Activated CD4-positive, alpha-beta memory T cell treated with anti-CD3 and anti-CD28 coated beads for 36 hours (primary cell): ENCODE results near the gene NBAS. TPM values are rescaled to one million over a fixed set of nuclear protein-coding genes. Genes with fewer than 3 reads are reported as not detected.

ENCODE experiments used
- CTCF ChIA-PET: fragments of 350-600 bp; sonication (Branson Sonifier 250); formaldehyde crosslinking; loops from one replicate; lab custom pipeline; 2021; ENCODE audit warnings: antibody characterized with exemption, inconsistent platforms; lab: Charles Lee
- POLR2A ChIA-PET: fragments of 350-600 bp; sonication (Branson Sonifier 250); formaldehyde crosslinking; loops from one replicate; lab custom pipeline; 2021; ENCODE audit warnings: antibody characterized with exemption; lab: Charles Lee
- DNase-seq: peaks from one replicate; pipeline ENCODE4 v3.0.0-alpha.2; 2020
- H3K27ac Mint-ChIP-seq: one replicate; pipeline ENCODE4 v1.8.0; 2021; ENCODE audit warnings: mixed read lengths
- H3K27me3 Mint-ChIP-seq: one replicate; pipeline ENCODE4 v1.8.0; 2021; ENCODE audit warnings: mixed read lengths
- H3K36me3 Mint-ChIP-seq: one replicate; pipeline ENCODE4 v1.8.0; 2021; ENCODE audit warnings: mixed read lengths
- H3K4me1 Mint-ChIP-seq: one replicate; pipeline ENCODE4 v1.8.0; 2021; ENCODE audit warnings: low read depth, mixed read lengths
- H3K4me3 Mint-ChIP-seq: one replicate; pipeline ENCODE4 v1.8.0; 2021; ENCODE audit warnings: mild to moderate bottlenecking, mixed read lengths
- H3K9me3 Mint-ChIP-seq: one replicate; pipeline ENCODE4 v1.8.0; 2021; ENCODE audit warnings: mixed read lengths
- intact Hi-C: fragments of 100-400 bp; cut with micrococcal nuclease; formaldehyde crosslinking; loops from one replicate; pipeline ENCODE4 v1.15.1; 2023
- total RNA-seq, 2 experiments: library from RNA; stranded (reverse); gene quantifications; one replicate each; pipeline ENCODE4 v1.2.3, GENCODE V29; 2021

NBAS gene
- total RNA-seq, 2 experiments from 2014 or later: 40.1 to 44.0 TPM

DNA sequence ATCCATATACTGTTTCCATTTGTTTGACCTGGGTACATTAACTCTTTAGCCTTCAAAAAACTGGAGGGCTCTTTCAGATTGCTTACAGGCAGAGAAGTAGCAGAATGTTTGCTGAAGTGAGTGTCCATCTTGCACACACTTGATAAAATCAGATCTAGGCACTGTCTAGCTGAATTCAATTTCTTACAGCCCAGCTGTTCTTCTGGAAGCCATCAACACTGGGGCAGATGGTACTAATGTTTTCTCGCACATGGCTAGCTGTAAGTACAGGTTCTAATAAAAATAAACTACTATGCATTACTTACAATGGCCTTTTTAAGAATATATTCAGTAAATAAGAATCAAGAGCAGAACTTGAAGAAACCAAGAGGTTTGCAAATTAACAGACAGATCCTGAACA lies 175.9 kb downstream of the NBAS start:
- Mint-ChIP-seq H3K36me3 (peaks cover 37% of the 10 kb centered on the region), H3K9me3 (no peaks in the 10 kb centered on the region), H3K4me1 (no peaks in the 10 kb centered on the region), H3K4me3 (no peak overlapping the region), H3K27ac (no peak overlapping the region), H3K27me3 (no peaks in the 10 kb centered on the region)
- DNase-seq: no peak
- POLR2A ChIA-PET: no interaction called here
- CTCF ChIA-PET: no interaction called here
- intact Hi-C loops: no loop called here

DNA sequence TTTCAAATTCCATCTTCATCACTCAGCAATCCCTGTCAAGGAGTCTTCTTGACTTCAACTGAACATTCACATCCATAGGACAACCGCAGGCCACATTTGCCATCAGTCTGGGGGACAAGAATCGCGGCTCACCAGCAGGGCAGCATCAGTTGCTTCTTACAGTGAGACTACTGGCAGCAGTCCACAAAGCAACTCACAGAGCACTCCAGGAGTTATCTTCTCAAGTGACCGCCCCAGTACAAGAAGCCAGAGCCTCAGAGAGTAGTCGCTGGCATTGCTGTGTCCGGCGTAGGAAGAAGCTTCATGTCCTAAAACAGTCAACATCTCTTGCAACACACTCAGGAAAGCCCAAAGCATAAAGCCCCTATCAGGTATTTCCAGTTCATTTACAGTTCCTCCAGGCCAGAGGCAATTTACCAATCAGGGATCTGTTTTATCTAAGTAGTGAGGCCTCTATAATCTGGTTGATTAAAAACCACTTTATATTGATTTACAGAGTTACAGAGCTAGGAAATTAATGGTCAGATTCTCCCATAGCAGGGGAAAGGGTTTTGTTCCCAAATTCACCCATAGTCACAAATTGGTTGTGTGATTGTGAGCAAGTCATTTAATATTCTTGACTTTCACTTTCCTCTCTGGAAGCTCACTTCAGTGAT lies 177.3 kb downstream of the NBAS start:
- H3K27ac Mint-ChIP-seq: no peak overlapping the region
- CTCF ChIA-PET: interaction anchor here (0.8 kb wide), 1 partner anchor 192 kb away, joined by 3 read pairs; no protein-coding TSS in a partner anchor
- no peak for DNase-seq
- H3K4me3 Mint-ChIP-seq: no peak overlapping the region
- POLR2A ChIA-PET: no interaction called here
- H3K27me3 Mint-ChIP-seq: no peaks in the 10 kb centered on the region
- intact Hi-C loops: no loop called here
- H3K36me3 Mint-ChIP-seq: peaks cover 34% of the 10 kb centered on the region
- H3K4me1 Mint-ChIP-seq: peaks cover 5% of the 10 kb centered on the region
- H3K9me3 Mint-ChIP-seq: no peaks in the 10 kb centered on the region

DNA sequence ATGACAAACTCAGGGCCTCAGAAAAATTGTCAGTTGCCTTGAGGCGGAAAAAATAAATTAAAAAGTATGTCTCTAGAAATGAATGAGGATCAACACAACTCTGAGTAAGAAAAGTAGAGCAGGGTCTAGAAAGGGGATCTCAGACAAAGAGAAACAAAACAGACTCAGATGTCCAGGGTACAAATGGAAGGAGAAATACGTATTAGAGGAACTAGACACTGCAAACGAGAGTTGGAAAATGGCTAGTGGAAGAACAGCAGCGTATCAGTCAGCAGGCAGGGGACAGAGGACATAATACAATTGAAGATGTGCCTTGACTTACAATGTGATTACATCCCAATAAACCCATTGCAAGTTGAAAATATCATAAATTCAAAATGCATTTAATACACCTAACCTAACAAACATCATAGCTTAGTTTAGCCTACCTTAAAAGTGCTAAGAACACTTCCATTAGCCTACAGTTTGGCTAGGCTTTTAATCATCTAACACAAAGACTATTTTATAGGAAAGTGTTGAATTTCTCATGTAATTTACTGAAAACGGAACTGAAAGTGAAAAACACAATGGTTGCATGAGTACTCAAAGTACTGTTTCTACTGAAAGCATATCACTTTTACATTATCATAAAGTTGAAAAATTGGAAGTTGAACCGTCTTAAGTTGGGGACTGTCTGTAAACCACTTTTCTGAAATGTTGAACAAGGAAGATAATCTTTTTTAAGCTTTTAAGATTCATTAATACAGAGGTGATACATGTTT lies 182.8 kb downstream of the NBAS start:
- Mint-ChIP-seq H3K27me3 (no peaks in the 10 kb centered on the region), H3K27ac (no peak overlapping the region), H3K4me1 (peaks cover 14% of the 10 kb centered on the region), H3K4me3 (no peak overlapping the region), H3K9me3 (no peaks in the 10 kb centered on the region), H3K36me3 (peaks cover 42% of the 10 kb centered on the region)
- ChIA-PET POLR2A (no interaction called here), CTCF (no interaction called here)
- no peak for DNase-seq
- intact Hi-C loops: loop anchor here (1.0 to 10.0 kb wide), 2 partner anchors 186 to 201 kb away; partner anchors contain the start of gene NBAS

DNA sequence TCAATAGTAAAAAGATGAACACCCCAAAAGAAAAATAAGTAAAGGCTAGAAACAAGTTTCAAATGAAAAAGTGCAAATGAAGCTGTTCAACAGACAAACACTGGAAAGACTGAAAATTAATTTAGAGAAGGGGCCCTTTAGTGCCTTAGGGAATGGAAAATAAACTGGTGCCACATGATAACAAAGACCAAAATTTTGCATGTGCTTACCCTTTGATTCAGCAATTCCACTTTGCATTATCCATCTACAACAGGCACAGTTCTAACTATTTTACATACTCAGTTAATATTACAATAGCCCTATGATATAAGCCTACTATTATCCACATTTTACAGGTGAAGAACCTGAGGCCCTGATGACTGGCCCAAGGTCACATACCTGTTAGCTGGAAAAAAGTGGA lies 183.9 kb downstream of the NBAS start:
- Mint-ChIP-seq H3K27me3 (no peaks in the 10 kb centered on the region), H3K9me3 (no peaks in the 10 kb centered on the region), H3K36me3 (peaks cover 37% of the 10 kb centered on the region), H3K4me1 (peaks cover 14% of the 10 kb centered on the region), H3K27ac (no peak overlapping the region), H3K4me3 (no peak overlapping the region)
- DNase-seq: no peak
- intact Hi-C loops: loop anchor here (10.0 kb wide), 1 partner anchor 188 kb away; the partner anchor contains the start of gene NBAS
- CTCF ChIA-PET: no interaction called here
- POLR2A ChIA-PET: no interaction called here

DNA sequence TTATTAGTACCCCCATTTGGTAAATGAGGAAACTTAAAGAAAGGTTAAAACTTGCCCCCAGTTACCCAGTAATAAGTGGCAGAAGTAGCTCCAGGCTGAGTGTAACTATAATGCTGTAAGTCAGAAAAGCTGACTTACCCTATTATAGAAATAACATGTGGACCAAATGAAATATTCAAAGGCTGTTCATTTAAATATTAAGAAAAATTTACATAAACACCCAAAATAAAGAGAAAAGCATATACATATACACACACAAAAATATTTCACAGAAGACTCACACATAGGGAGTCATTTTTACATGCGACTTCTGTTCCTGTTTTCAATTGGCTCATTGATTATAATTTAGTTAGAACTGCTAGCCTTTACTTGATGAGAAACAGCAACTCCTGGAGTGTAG lies 189.1 kb downstream of the NBAS start:
- Mint-ChIP-seq H3K4me3 (no peak overlapping the region), H3K36me3 (peaks cover 29% of the 10 kb centered on the region), H3K27me3 (no peaks in the 10 kb centered on the region), H3K4me1 (peaks cover under 1% of the 10 kb centered on the region), H3K27ac (no peak overlapping the region), H3K9me3 (no peaks in the 10 kb centered on the region)
- DNase-seq: no peak
- intact Hi-C loops: loop anchor here (10.0 kb wide), 1 partner anchor 193 kb away; the partner anchor contains the start of gene NBAS
- ChIA-PET CTCF (no interaction called here), POLR2A (no interaction called here)

DNA sequence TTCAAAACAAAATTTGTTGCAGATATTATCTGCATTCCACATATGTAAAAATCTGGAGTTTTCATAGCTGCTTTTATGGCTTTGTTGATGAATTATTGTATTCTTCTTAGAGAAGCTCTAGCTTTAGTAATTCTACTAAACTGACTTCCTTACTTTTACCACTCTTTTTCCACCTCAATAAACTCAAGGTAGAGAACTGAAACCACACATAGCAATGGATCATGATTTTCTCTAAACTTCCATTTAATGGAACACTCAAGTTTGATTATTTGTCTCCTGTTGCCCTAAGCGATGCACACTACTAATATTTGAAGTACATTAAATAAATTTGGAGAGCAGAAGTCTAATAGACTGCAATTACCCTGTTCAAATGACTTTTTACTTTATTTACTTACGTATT lies 192.0 kb downstream of the NBAS start:
- DNase-seq: no peak
- Mint-ChIP-seq H3K9me3 (no peaks in the 10 kb centered on the region), H3K4me3 (no peak overlapping the region), H3K4me1 (peaks cover 6% of the 10 kb centered on the region), H3K27ac (no peak overlapping the region), H3K36me3 (peaks cover 34% of the 10 kb centered on the region), H3K27me3 (no peaks in the 10 kb centered on the region)
- ChIA-PET CTCF (interaction anchor here (0.8 kb wide), 1 partner anchor 208 kb away, joined by 3 read pairs; no protein-coding TSS in a partner anchor), POLR2A (no interaction called here)
- intact Hi-C loops: no loop called here

DNA sequence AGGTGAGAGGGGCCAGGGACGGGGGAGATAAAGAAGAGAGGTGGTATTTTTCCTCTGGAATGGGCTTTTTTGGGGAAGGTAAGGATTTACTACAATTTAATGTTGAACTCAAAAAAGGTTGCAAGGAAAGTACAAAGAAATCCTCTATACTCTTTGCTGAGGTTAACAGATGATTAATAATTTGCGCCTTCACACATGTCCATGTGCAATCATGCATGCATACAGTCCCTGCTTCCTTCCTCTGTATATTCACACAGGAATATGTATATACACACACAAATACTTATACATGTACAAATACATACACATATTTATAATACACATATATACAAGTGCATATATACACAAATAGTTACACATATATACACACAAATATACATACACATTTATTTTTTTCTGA lies 193.4 kb downstream of the NBAS start:
- peaks cover 10% of the 10 kb centered on the region for H3K4me1 Mint-ChIP-seq
- H3K27ac Mint-ChIP-seq: no peak overlapping the region
- no peaks in the 10 kb centered on the region for H3K9me3 Mint-ChIP-seq
- ChIA-PET CTCF (no interaction called here), POLR2A (no interaction called here)
- peaks cover 29% of the 10 kb centered on the region for H3K36me3 Mint-ChIP-seq
- H3K4me3 Mint-ChIP-seq: no peak overlapping the region
- no peaks in the 10 kb centered on the region for H3K27me3 Mint-ChIP-seq
- intact Hi-C loops: no loop called here
- no peak for DNase-seq

DNA sequence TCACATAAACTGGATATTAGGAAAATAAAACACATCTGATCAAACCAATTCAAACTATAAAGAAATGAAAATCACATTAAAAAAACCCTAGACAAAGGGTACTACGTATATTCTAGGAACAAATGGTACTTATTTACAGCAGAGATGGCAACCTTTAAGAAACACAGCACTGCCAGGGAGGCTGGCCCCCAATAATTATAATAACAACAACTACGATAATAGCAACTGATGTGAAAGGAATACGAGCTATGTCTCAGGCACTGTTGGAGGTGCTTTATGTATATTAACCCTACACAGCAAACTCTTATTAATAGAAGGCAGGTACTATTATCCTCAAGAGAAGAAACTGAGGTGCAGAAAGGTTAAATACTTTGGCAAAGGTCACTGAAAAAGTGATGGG lies 193.9 kb downstream of the NBAS start:
- Mint-ChIP-seq H3K4me3 (no peak overlapping the region), H3K4me1 (peaks cover 10% of the 10 kb centered on the region), H3K27me3 (no peaks in the 10 kb centered on the region), H3K9me3 (no peaks in the 10 kb centered on the region), H3K27ac (no peak overlapping the region), H3K36me3 (peaks cover 26% of the 10 kb centered on the region)
- CTCF ChIA-PET: no interaction called here
- POLR2A ChIA-PET: no interaction called here
- intact Hi-C loops: no loop called here
- DNase-seq: no peak

DNA sequence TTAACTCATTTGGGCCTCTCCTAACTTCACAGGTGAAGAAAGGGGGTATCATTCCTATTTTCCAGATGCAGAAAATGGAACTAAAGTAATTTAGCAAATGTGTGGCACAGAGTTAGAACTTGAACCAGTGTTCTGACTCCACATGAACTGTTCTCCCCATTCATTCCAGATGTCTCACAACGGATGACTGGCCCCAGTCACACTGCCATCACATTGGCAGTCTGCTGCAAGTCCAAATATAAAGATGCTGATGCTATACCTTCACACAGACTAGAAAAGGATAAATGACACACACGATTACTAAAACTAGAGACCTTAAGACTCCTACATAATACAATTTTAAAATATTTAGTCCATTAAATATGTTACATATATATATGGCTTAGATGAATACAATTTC lies 195.7 kb downstream of the NBAS start:
- no peaks in the 10 kb centered on the region for H3K27me3 Mint-ChIP-seq
- intact Hi-C loops: no loop called here
- POLR2A ChIA-PET: no interaction called here
- peaks cover 10% of the 10 kb centered on the region for H3K4me1 Mint-ChIP-seq
- CTCF ChIA-PET: interaction anchor here (0.6 kb wide), 1 partner anchor 206 kb away, joined by 3 read pairs; no protein-coding TSS in a partner anchor
- peaks cover 23% of the 10 kb centered on the region for H3K36me3 Mint-ChIP-seq
- no peaks in the 10 kb centered on the region for H3K9me3 Mint-ChIP-seq
- H3K27ac Mint-ChIP-seq: no peak overlapping the region
- no peak overlapping the region for H3K4me3 Mint-ChIP-seq
- no peak for DNase-seq

DNA sequence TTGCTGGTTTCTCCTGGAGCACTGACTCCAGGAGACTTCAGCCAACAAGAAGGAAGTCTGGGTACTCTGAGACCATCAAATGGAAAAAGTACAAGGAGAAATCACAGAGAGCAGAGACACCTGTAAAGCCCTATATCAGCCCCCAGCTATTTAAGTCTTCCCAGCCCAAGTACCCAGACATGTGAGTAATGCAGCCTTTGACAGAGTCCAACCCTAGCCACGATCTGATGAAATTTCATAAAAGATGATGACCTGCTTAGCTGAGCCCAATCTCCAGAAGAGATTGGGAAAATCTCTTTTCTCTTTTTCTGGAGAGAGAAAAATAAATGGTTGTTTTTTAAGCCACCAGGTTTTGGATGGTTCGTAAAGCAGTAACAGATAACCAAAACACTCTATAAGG lies 196.6 kb downstream of the NBAS start:
- ChIA-PET POLR2A (no interaction called here), CTCF (interaction anchor here (0.6 kb wide), 2 partner anchors 188 to 206 kb away, joined by 3 to 4 read pairs; no protein-coding TSS in a partner anchor)
- no peak for DNase-seq
- intact Hi-C loops: no loop called here
- H3K9me3 Mint-ChIP-seq: no peaks in the 10 kb centered on the region
- H3K27me3 Mint-ChIP-seq: no peaks in the 10 kb centered on the region
- no peak overlapping the region for H3K27ac Mint-ChIP-seq
- peaks cover 10% of the 10 kb centered on the region for H3K4me1 Mint-ChIP-seq
- no peak overlapping the region for H3K4me3 Mint-ChIP-seq
- H3K36me3 Mint-ChIP-seq: peaks cover 23% of the 10 kb centered on the region

DNA sequence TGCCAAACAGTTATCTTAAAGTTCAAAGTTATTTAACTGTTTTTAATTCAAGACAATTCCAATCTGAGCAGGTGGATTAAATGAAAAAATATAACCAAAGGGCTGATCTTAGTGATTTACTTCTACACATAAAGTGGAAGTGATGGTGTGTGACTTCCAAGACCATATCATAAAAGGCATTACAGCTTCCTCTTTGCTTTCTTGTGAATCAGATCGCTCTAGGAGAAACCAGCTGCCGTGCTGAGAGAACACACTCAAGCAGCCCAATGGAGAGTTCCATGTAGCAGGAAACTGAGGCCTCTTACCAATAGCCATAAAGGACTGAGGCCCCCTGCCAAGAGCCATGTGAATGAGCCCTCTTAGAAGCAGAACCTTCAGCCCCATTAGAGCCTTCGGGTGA lies 197.4 kb downstream of the NBAS start:
- no peaks in the 10 kb centered on the region for H3K27me3 Mint-ChIP-seq

DNA sequence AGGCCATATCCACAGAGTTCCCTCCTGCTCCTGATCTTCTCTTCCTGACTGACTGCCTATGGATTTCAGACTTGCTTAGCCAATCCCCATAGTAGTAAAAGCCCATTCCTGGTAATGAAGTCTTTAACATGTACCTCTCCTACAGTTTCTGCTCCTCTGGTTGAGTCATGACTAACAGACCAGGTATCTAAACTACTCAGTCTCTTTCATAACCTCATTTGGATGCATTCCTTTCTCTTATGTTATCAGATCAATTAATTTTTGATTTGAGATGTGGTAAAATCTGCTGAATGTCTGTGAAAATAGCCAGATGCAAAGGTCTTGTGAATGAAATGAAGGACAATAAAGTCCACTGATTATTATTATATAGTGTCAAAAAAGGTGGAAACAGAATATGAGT lies 198.0 kb downstream of the NBAS start:
- ChIA-PET POLR2A (no interaction called here), CTCF (no interaction called here)
- no peak for DNase-seq
- no peaks in the 10 kb centered on the region for H3K27me3 Mint-ChIP-seq
- peaks cover 10% of the 10 kb centered on the region for H3K4me1 Mint-ChIP-seq
- H3K27ac Mint-ChIP-seq: no peak overlapping the region
- peaks cover 28% of the 10 kb centered on the region for H3K36me3 Mint-ChIP-seq
- intact Hi-C loops: no loop called here
- H3K4me3 Mint-ChIP-seq: no peak overlapping the region
- H3K9me3 Mint-ChIP-seq: no peaks in the 10 kb centered on the region

More for the DNA sequence above, 197.4 kb downstream of the NBAS start:
- no peak for DNase-seq
- Mint-ChIP-seq H3K4me1 (peaks cover 10% of the 10 kb centered on the region), H3K4me3 (no peak overlapping the region), H3K27ac (no peak overlapping the region), H3K36me3 (peaks cover 25% of the 10 kb centered on the region), H3K9me3 (no peaks in the 10 kb centered on the region)
- CTCF ChIA-PET: no interaction called here
- intact Hi-C loops: no loop called here
- POLR2A ChIA-PET: no interaction called here
